H9 (cell line): ENCODE results near the gene LATS2. TPM values are rescaled to one million over a fixed set of nuclear protein-coding genes. Genes with fewer than 3 reads are reported as not detected.

Experiments used
- DNase-seq: peaks from one replicate; pipeline ENCODE4 v3.0.0-alpha.2; 2017
- H2AFZ ChIP-seq: one replicate; pipeline ENCODE4 v1.6.1; 2013; ENCODE audit warnings: mild to moderate bottlenecking, low read length, control low read depth, moderate library complexity
- H2AK5ac ChIP-seq: 2 replicates; pipeline ENCODE4 v1.6.1; 2013; ENCODE audit warnings: low read length, control low read depth, mixed read lengths; ENCODE audit not compliant: insufficient read length
- H2BK120ac ChIP-seq: one replicate; pipeline ENCODE4 v1.6.1; 2013; ENCODE audit warnings: low read depth, mild to moderate bottlenecking, low read length, control low read depth, inconsistent platforms; ENCODE audit not compliant: poor library complexity, severe bottlenecking
- H2BK12ac ChIP-seq: 2 replicates; pipeline ENCODE4 v1.6.1; 2013; ENCODE audit warnings: low read length, control low read depth, mixed read lengths, low read depth; ENCODE audit not compliant: insufficient read length
- H2BK15ac ChIP-seq: 2 replicates; pipeline ENCODE4 v1.6.1; 2013; ENCODE audit warnings: low read depth, low read length, control low read depth
- H2BK20ac ChIP-seq: one replicate; pipeline ENCODE4 v1.6.1; 2013; ENCODE audit warnings: low read depth, mild to moderate bottlenecking, low read length, control low read depth, inconsistent platforms; ENCODE audit not compliant: poor library complexity, severe bottlenecking
- H2BK5ac ChIP-seq: 2 replicates; pipeline ENCODE4 v1.6.1; 2013; ENCODE audit warnings: low read length, control low read depth, mixed read lengths; ENCODE audit not compliant: insufficient read length
- H3K14ac ChIP-seq: 2 replicates; pipeline ENCODE4 v1.6.1; 2013; ENCODE audit warnings: low read length, control low read depth; ENCODE audit not compliant: insufficient read depth
- H3K18ac ChIP-seq: 2 replicates; pipeline ENCODE4 v1.6.1; 2013; ENCODE audit warnings: low read depth, mild to moderate bottlenecking, mixed read lengths, low read length, control low read depth; ENCODE audit not compliant: insufficient read length
- H3K23ac ChIP-seq: 2 replicates; pipeline ENCODE4 v1.6.1; 2013; ENCODE audit warnings: low read length, control low read depth, mixed read lengths, low read depth; ENCODE audit not compliant: insufficient read length
- H3K23me2 ChIP-seq: 2 replicates; pipeline ENCODE4 v1.6.1; 2013; ENCODE audit warnings: low read depth, mild to moderate bottlenecking, mixed read lengths, low read length, control low read depth; ENCODE audit not compliant: insufficient read length, poor library complexity, severe bottlenecking
- H3K27ac ChIP-seq: 2 replicates; pipeline ENCODE4 v1.5.1; 2013; ENCODE audit warnings: low read length, control low read depth, mixed read lengths, low read depth; ENCODE audit not compliant: insufficient read length
- H3K27me3 ChIP-seq: 2 replicates; pipeline ENCODE4 v1.6.1; 2013; ENCODE audit warnings: low read length, control low read depth, inconsistent platforms; ENCODE audit not compliant: insufficient read depth
- H3K4ac ChIP-seq: 2 replicates; pipeline ENCODE4 v1.6.1; 2013; ENCODE audit warnings: low read depth, mild to moderate bottlenecking, control low read depth, inconsistent platforms, low read length, moderate library complexity
- H3K4me1 ChIP-seq: 2 replicates; pipeline ENCODE4 v1.6.1; 2013; ENCODE audit warnings: low read length, control low read depth, inconsistent platforms; ENCODE audit not compliant: insufficient read depth
- H3K4me2 ChIP-seq: 2 replicates; pipeline ENCODE4 v1.6.1; 2013; ENCODE audit warnings: low read length, control low read depth, mixed read lengths; ENCODE audit not compliant: insufficient read length, insufficient read depth
- H3K56ac ChIP-seq: 2 replicates; pipeline ENCODE4 v1.6.1; 2013; ENCODE audit warnings: low read depth, mild to moderate bottlenecking, mixed read lengths, low read length, control low read depth; ENCODE audit not compliant: insufficient read length
- H3K79me1 ChIP-seq: 2 replicates; pipeline ENCODE4 v1.6.1; 2013; ENCODE audit warnings: low read depth, mild to moderate bottlenecking, moderate library complexity, low read length, control low read depth, inconsistent platforms; ENCODE audit not compliant: insufficient read depth, poor library complexity, severe bottlenecking
- H3K79me2 ChIP-seq: 2 replicates; pipeline ENCODE4 v1.6.1; 2013; ENCODE audit warnings: low read length, control low read depth, inconsistent platforms; ENCODE audit not compliant: insufficient read depth
- H3K9ac ChIP-seq: 2 replicates; pipeline ENCODE4 v1.6.1; 2013; ENCODE audit warnings: low read length, control low read depth, mixed read lengths; ENCODE audit not compliant: insufficient read length; ENCODE audit errors: extremely low read depth
- H3K9me3 ChIP-seq: one replicate; pipeline ENCODE4 v1.6.1; 2013; ENCODE audit warnings: low read depth, low read length, inconsistent platforms; ENCODE audit not compliant: control insufficient read depth
- H3T11ph ChIP-seq: one replicate; pipeline ENCODE4 v1.6.1; 2013; ENCODE audit warnings: mild to moderate bottlenecking, low read length, control low read depth, inconsistent platforms
- H4K20me1 ChIP-seq: one replicate; pipeline ENCODE4 v1.6.1; 2013; ENCODE audit not compliant: control insufficient read depth, insufficient read length, insufficient read depth
- H4K5ac ChIP-seq: 2 replicates; pipeline ENCODE4 v1.6.1; 2013; ENCODE audit warnings: low read depth, mild to moderate bottlenecking, mixed read lengths, low read length, control low read depth; ENCODE audit not compliant: insufficient read length
- H4K8ac ChIP-seq: replicated peaks from 2 replicates; pipeline ENCODE4 v1.6.1; 2013; ENCODE audit warnings: low read length, control low read depth, mixed read lengths, low read depth; ENCODE audit not compliant: insufficient read length
- H4K91ac ChIP-seq: 2 replicates; pipeline ENCODE4 v1.6.1; 2013; ENCODE audit warnings: low read depth, mild to moderate bottlenecking, moderate library complexity, mixed read lengths, low read length, control low read depth; ENCODE audit not compliant: insufficient read length
- H3K27ac Mint-ChIP-seq, 3 experiments: 2 replicates in 2 of 3; 3 replicates in 1 of 3; pipeline ENCODE4 v1.8.0; 2020 to 2021; ENCODE audit warnings: mixed read lengths in 3 of 3, mild to moderate bottlenecking in 1 of 3, moderate library complexity in 1 of 3
- H3K27me3 Mint-ChIP-seq: 2 replicates; pipeline ENCODE4 v1.8.0; 2021; ENCODE audit warnings: low read depth, mild to moderate bottlenecking, moderate library complexity, mixed read lengths
- H3K36me3 Mint-ChIP-seq, 3 experiments: 2 replicates in 2 of 3; 3 replicates in 1 of 3; pipeline ENCODE4 v1.8.0; 2020 to 2021; ENCODE audit warnings: low read depth in 3 of 3, mixed read lengths in 3 of 3; ENCODE audit not compliant: insufficient read depth in 1 of 3
- H3K4me1 Mint-ChIP-seq, 2 experiments: 2 replicates each; pipeline ENCODE4 v1.8.0; 2020; ENCODE audit warnings: mixed read lengths in 2 of 2
- H3K4me3 Mint-ChIP-seq, 2 experiments: 2 replicates in 1 of 2; 3 replicates in 1 of 2; pipeline ENCODE4 v1.8.0; 2020 to 2021; ENCODE audit warnings: mild to moderate bottlenecking in 2 of 2, mixed read lengths in 2 of 2, moderate library complexity in 1 of 2
- H3K9me3 Mint-ChIP-seq, 2 experiments: 2 replicates in 1 of 2; 3 replicates in 1 of 2; pipeline ENCODE4 v1.8.0; 2020; ENCODE audit warnings: mild to moderate bottlenecking in 2 of 2, mixed read lengths in 2 of 2, moderate library complexity in 1 of 2
- CTCF ChIP-seq: fragments of 200-600 bp; sonication (generic); conservative IDR thresholded peaks from 3 replicates; pipeline ENCODE4 v1.8.0; 2021; ENCODE audit warnings: antibody characterized with exemption, mild to moderate bottlenecking
- WGBS: extraction: QIAGEN DNeasy Blood & Tissue Kit; methylation state at CpG from one replicate; pipeline ENCODE4 v1.1.7; 2013; ENCODE audit warnings: missing lambda C conversion rate, low lambda C conversion rate, mixed read lengths; ENCODE audit not compliant: insufficient read length; ENCODE audit errors: extremely low coverage; 5-methylcytosine and 5-hydroxymethylcytosine counted together
- total RNA-seq: library from RNA; stranded (reverse); gene quantifications from 2 replicates; pipeline ENCODE4 v1.2.1, GENCODE V29; 2021

The LATS2 gene
- total RNA-seq, 1 experiment from 2014 or later = 20.0 TPM

GRCh38 chr13:21005193-21005592 lies 56.2 kb downstream of the LATS2 start:
- no peak for DNase-seq
- H3K4me2 ChIP-seq = no peak overlapping the region
- peaks cover 4 to 16% of the 10 kb centered on the region in 2 experiments for H3K4me1 Mint-ChIP-seq

More at GRCh38 chr13:21005193-21005592, 56.2 kb downstream of the LATS2 start:
- Histone ChIP-seq H3K14ac (0 out of 2 replicates have a peak overlapping the region, but pooled peaks have one; percentile 82), H4K8ac (no peak overlapping the region), H4K20me1 (no peaks in the 10 kb centered on the region), H2AK5ac (no peak overlapping the region), H3K27me3 (no peaks in the 10 kb centered on the region), H3K27ac (no peak overlapping the region), H3K4me1 (peaks cover 3% of the 10 kb centered on the region; the same call in 1 of the 2 replicates), H3K23ac (no peak overlapping the region), H2AFZ (no peak overlapping the region), H3K9ac (no peak overlapping the region), H2BK120ac (no peak overlapping the region), H3K4ac (no peak overlapping the region), H3K79me1 (peaks cover 12% of the 10 kb centered on the region), H3K23me2 (no peaks in the 10 kb centered on the region), H3K56ac (no peak overlapping the region), H4K91ac (no peak overlapping the region), H2BK15ac (no peak overlapping the region), H3K9me3 (no peaks in the 10 kb centered on the region), H3K79me2 (peaks cover 20% of the 10 kb centered on the region; the same call in 1 of the 2 replicates), H4K5ac (no peak overlapping the region), H2BK5ac (no peak overlapping the region), H2BK20ac (no peak overlapping the region), H3T11ph (no peak overlapping the region), H2BK12ac (no peak overlapping the region), H3K18ac (no peak overlapping the region)
- Mint-ChIP-seq H3K36me3 (peaks cover 4 to 8% (median 5%) of the 10 kb centered on the region in 3 experiments; a peak in 6 of 7 replicates), H3K27me3 (no peaks in the 10 kb centered on the region), H3K27ac (peak overlapping the region in 2 of 3 experiments; percentile 30 to 92; a peak in 6 of 7 replicates), H3K4me3 (no peak overlapping the region), H3K9me3 (peaks cover 0 to 4% of the 10 kb centered on the region in 2 experiments; a peak in 1 of 5 replicates)
- no CpG with 5 or more reads among the region's 3 CpGs for WGBS
- TF ChIP-seq CTCF = no peak
